ENCODE results near the gene DDX10.

DNA sequence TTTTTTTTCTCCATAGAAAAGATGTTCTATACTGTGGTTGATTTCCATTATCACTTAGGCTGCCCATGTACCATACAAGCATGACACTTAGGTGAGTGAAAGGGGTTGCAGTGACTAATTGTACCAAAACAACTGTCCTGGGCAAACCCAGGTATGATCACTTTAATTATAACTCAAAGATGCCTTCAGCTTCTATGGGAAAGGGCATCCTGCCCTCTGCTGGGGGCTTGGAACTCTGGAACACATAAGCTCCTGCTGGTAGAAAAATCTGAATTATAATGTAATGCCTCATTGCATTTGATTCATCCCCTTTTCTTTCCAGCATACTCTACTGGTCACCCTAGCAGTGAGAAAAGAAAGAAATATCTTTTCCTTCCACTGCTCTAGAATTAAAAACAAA is 206.3 kb downstream of the DDX10 start:
- no peak for TF ChIP-seq POLR2AphosphoS5 (IDR thresholded peaks at IDR 0.05; ENCODE audit: borderline replicate concordance, low read depth, low read length)
- no peak for TF ChIP-seq FOXP2 (optimal IDR thresholded peaks at IDR 0.05; ENCODE audit: control extremely low read depth, extremely low read length, insufficient read depth)
